LNCaP clone FGC (cell line): Measurements from ENCODE around the gene TWIST1.

Source experiments
- DNase-seq: peaks from one replicate; pipeline ENCODE4 v3.0.0-alpha.2; 2011; ENCODE audit warnings: low read depth
- H3K4me3 ChIP-seq: 2 replicates; pipeline ENCODE4 v1.5.1; 2011; ENCODE audit warnings: mild to moderate bottlenecking, low read depth, low read length, control low read depth
- TF ChIP-seq, protein P1 (sequence below): IDR thresholded peaks from 2 replicates; pipeline ENCODE4 v1.5.1; 2012; ENCODE audit warnings: mild to moderate bottlenecking; ENCODE audit not compliant: control insufficient read depth, insufficient read depth; ENCODE audit errors: extremely low read depth

TWIST1 gene

DNA sequence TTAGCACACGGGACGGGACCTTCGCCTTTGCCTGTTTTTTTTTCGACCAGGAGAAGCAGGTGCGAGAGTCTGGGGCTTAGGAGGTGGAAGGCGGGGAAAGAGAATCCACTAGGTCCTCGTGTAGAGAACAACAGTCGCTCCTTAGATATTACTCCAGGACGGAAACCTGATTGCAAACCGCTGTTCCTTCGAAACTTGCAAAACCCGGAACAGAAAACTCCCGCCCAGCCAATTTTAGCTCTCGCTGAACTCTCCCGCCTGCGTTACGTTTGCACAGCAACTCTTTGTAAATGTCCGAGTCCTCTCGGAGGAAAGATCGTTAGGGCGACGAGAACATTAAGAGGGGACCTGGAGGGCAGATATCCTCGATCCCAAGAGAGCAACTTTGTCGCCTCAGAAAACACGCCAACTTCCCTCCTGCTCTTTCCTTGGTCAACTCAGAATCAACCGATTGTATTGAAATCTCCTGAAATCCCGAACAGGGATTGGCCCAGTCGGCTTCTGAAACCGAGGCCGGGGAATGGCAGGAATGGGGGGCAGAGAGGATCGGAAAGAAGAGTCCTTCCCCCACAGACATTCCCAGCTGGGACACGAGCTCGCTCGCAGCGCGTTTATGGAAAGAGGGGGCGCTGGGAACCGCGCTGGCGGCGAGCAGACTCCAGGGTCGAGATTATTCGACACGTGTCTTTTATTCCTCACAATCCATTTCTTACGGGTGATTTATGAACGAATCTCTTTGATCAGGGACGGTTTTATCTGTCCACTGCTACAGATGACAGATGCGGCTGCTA is 9.9 kb downstream of the TWIST1 start:
- H3K4me3 ChIP-seq = no peak overlapping the region
- no peak for DNase-seq
- TF ChIP-seq, protein P1, sequence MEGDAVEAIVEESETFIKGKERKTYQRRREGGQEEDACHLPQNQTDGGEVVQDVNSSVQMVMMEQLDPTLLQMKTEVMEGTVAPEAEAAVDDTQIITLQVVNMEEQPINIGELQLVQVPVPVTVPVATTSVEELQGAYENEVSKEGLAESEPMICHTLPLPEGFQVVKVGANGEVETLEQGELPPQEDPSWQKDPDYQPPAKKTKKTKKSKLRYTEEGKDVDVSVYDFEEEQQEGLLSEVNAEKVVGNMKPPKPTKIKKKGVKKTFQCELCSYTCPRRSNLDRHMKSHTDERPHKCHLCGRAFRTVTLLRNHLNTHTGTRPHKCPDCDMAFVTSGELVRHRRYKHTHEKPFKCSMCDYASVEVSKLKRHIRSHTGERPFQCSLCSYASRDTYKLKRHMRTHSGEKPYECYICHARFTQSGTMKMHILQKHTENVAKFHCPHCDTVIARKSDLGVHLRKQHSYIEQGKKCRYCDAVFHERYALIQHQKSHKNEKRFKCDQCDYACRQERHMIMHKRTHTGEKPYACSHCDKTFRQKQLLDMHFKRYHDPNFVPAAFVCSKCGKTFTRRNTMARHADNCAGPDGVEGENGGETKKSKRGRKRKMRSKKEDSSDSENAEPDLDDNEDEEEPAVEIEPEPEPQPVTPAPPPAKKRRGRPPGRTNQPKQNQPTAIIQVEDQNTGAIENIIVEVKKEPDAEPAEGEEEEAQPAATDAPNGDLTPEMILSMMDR = no peak

DNA sequence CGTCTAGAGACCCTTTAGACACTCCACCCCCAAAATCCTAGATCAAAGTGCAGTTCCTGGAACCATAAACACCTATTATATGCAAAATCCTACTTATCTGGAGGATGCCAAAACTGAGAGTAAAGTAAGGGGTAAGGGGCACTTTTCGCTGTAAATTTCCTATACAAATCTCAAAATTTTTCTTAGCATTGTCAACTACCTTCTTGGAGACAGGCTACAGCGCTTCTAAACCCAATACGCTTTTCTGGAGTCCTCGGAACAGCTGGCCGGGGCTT is 10.4 kb downstream of the TWIST1 start:
- DNase-seq = no peak
- H3K4me3 ChIP-seq = no peak overlapping the region
- TF ChIP-seq, protein P1 = no peak

DNA sequence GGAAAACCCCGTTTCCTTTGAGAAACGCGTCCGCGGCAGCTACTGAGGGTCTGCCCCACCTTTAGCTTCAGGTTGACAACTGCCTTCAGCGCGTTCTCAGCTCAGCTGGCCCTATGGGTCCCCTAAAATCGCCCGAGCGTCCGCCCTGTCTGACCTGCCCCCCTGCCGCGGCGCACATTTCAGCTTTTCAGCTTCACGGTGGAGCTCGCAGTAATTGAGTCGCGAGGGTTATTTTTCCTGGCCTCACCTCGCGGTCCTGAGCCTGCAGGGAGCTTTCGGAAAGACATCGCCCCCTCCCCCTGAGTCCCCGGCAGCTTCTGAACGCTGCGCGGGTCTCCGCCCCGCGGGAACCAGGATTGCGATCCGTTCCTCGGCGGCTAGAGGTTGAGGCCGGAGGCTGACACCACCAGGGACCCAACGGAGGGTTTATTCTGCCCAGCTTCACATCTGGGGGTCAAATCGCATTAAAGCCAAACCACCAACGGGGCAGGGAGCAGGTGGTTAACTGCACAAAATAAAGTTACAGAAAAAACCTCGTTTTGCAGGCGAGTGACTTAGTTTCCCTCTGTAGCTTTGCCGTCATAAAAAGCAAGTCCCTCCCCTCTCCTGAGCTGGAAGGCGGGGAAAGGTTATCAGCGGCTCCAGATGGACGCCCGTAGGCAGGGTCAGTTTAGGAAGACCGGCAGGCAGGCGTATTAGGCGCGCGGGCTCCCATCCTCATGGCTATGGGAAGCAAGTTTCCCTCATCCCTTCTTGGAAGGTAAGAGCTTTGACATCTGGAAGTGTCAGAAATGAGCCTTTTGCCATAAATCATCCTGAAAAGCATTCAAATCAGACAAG is 11.0 kb downstream of the TWIST1 start:
- TF ChIP-seq, protein P1 = no peak
- no peak for DNase-seq
- H3K4me3 ChIP-seq = no peak overlapping the region

DNA sequence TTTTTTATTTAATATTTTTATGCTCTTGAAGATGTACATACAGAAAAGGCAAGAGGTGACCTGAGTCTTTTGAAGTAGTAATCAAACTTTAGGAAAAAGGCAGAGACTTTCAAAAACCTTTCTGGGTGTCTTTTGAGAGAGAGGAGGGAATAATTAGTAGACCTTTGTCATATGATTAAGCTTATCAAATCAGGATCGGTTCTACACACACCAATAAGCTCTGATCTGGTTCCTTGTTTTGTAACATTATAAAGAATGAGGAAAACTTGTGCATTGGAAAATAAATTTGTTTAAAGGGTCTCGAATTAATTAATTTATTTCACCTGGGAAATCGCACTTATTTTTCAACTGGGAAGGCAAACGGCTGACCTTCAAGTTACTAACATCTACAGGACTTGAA is 11.9 kb downstream of the TWIST1 start:
- no peak for DNase-seq
- TF ChIP-seq, protein P1 = no peak
- H3K4me3 ChIP-seq = no peak overlapping the region

DNA sequence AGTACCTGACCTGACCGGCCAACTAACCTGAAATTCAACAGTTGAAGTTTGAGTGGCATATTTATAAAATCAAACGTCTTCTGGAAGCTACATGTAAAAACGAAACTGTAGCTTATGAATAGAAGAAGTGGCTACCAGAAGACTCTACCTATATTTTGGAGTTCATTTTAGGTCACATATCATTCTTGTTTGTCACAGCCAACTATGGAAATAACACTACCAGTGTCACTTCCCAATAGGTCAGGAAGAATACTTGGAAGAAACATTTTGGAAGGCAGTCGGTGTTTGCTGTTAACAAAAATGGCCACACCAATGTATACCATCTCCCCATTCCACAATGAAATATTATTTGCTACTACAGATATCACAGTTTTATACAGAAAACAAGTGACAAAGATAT is 12.6 kb downstream of the TWIST1 start:
- H3K4me3 ChIP-seq = no peak overlapping the region
- TF ChIP-seq, protein P1 = no peak
- DNase-seq = no peak

DNA sequence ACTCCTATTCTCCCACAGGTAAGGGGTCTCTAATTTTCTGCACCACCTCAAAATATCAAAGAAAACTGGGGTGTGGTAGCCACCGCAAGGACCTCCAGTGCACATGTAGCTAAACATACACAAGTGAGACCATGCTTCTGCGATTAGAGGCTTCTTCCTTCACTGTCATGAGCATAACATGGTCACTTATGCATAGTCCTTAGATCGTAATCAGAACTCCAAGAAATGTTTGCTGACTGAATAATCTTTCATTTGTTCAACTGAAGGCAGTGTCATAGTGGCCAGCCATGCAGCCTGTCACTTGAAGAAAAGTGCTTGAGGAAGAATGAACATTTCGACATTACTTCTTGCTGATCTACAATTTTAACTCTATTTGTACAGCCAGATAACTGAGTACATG is 14.6 kb downstream of the TWIST1 start:
- no peak for DNase-seq
- H3K4me3 ChIP-seq = no peak overlapping the region
- TF ChIP-seq, protein P1 = no peak

DNA sequence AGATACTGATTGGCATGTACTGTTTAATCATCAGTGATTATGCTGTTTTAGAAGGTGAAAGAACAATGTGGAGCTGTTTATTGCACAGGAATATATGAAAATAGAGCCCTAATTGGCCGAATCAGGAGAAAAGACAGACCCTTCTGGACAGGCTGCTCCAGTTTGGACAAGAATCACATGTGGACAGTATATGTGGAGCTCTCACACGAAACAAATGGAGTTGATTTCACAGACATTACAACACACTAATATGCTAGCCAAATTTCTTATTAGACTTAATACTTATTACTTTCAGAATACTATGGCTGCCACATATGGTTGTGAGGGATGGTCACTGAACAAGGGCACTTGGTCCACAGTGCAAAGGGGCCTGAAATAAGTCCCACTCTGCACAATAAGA is 15.5 kb downstream of the TWIST1 start:
- TF ChIP-seq, protein P1 = no peak

More for the DNA sequence above, 15.5 kb downstream of the TWIST1 start:
- DNase-seq = no peak
- H3K4me3 ChIP-seq = no peak overlapping the region
